ENCODE data around the gene MICALL2.

DNA sequence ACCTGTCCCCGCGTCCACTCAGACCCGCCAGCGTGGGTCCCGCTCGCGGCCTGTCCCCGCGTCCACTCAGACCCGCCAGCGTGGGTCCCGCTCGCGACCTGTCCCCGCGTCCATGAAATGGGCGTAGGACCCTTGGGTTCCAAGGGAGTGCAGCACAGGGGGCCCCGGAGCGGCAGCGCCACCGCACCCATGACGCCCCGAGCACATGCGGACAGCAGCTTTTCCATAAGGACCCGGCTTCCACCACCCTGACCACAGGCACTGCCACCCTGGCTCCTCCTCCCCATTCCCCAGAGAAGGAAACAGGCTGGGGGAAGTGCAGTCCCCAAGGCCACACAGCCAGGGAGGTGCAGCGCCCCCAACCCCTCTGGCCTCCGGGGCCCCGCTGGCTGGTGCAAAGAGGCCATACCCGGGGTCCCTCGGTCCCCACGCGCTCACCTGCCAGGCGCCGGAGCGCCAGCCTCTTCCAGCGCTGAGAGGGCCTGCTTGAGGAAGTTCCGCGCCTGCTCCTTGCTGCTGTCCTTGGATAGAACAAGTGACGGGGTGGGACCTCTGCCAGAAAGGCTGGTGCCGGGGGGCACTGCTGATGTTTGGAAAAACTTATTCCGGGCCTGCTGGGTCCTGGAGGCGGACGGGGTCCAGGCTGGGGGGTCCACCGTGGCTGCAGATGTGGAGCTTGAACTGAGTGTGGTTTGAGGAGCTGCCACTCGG is 14.9 kb downstream of the MICALL2 start:
- TF ChIP-seq, protein P1, sequence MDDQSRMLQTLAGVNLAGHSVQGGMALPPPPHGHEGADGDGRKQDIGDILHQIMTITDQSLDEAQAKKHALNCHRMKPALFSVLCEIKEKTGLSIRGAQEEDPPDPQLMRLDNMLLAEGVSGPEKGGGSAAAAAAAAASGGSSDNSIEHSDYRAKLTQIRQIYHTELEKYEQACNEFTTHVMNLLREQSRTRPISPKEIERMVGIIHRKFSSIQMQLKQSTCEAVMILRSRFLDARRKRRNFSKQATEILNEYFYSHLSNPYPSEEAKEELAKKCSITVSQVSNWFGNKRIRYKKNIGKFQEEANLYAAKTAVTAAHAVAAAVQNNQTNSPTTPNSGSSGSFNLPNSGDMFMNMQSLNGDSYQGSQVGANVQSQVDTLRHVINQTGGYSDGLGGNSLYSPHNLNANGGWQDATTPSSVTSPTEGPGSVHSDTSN (CRISPR knock-in tag; IDR thresholded peaks at IDR 0.05) = no peak
- TF ChIP-seq, protein P2, sequence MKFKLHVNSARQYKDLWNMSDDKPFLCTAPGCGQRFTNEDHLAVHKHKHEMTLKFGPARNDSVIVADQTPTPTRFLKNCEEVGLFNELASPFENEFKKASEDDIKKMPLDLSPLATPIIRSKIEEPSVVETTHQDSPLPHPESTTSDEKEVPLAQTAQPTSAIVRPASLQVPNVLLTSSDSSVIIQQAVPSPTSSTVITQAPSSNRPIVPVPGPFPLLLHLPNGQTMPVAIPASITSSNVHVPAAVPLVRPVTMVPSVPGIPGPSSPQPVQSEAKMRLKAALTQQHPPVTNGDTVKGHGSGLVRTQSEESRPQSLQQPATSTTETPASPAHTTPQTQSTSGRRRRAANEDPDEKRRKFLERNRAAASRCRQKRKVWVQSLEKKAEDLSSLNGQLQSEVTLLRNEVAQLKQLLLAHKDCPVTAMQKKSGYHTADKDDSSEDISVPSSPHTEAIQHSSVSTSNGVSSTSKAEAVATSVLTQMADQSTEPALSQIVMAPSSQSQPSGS (tag by site-specific recombination; IDR thresholded peaks at IDR 0.05; ENCODE audit: low read depth) = no peak
- no peak for TF ChIP-seq ZNF18 (tag by site-specific recombination; IDR thresholded peaks at IDR 0.05)
- TF ChIP-seq ZNF324 (tag by site-specific recombination; IDR thresholded peaks at IDR 0.05) = no peak
- TF ChIP-seq ZNF549 (tag by site-specific recombination; IDR thresholded peaks at IDR 0.05) = no peak
- TF ChIP-seq ZNF544 (tag by site-specific recombination; IDR thresholded peaks at IDR 0.05) = no peak
- no peak for TF ChIP-seq ZNF530 (tag by site-specific recombination; IDR thresholded peaks at IDR 0.05; ENCODE audit: low read depth)
- no peak for TF ChIP-seq CTCF (tag by site-specific recombination; IDR thresholded peaks at IDR 0.05)
- TF ChIP-seq REST (tag by site-specific recombination; IDR thresholded peaks at IDR 0.05) = no peak
- TF ChIP-seq MZF1 (tag by site-specific recombination; IDR thresholded peaks at IDR 0.05; ENCODE audit: borderline replicate concordance) = no peak

Data from HEK293 (cell line).